ENCODE results near the gene APBB1.

Gene APBB1

GRCh38 chr11:6411594-6412031 lies 7.3 kb downstream of the APBB1 start:
- no peak for TF ChIP-seq CTCF (IDR thresholded peaks at IDR 0.05; ENCODE audit: extremely low read depth, insufficient read depth, missing control alignments)
- DNase-seq (ENCODE audit: low spot score), result no peak
- in situ Hi-C loops (cut with MboI; ENCODE audit: low pct_unique_long_range_greater_than_20kb, low sequenced_read_pairs, unreplicated experiment), result no loop called here

GRCh38 chr11:6410695-6411430 lies 8.0 kb downstream of the APBB1 start:
- no peak for DNase-seq (ENCODE audit: low spot score)
- no peak for TF ChIP-seq CTCF (IDR thresholded peaks at IDR 0.05; ENCODE audit: extremely low read depth, insufficient read depth, missing control alignments)
- in situ Hi-C loops (cut with MboI; ENCODE audit: low pct_unique_long_range_greater_than_20kb, low sequenced_read_pairs, unreplicated experiment), result no loop called here

GRCh38 chr11:6406370-6406769 lies 12.5 kb downstream of the APBB1 start:
- in situ Hi-C loops (cut with MboI; ENCODE audit: low pct_unique_long_range_greater_than_20kb, low sequenced_read_pairs, unreplicated experiment), result no loop called here
- no peak for TF ChIP-seq CTCF (IDR thresholded peaks at IDR 0.05; ENCODE audit: extremely low read depth, insufficient read depth, missing control alignments)
- DNase-seq (ENCODE audit: low spot score), result no peak

- no peak for TF ChIP-seq CTCF (IDR thresholded peaks at IDR 0.05; ENCODE audit: extremely low read depth, insufficient read depth, missing control alignments)
- no peak for DNase-seq (ENCODE audit: low spot score)
- in situ Hi-C loops (cut with MboI; ENCODE audit: low pct_unique_long_range_greater_than_20kb, low sequenced_read_pairs, unreplicated experiment), result no loop called here
Observed at GRCh38 chr11:6405846-6406245, 13.0 kb downstream of the APBB1 start.

GRCh38 chr11:6405052-6405667 lies 13.7 kb downstream of the APBB1 start:
- in situ Hi-C loops (cut with MboI; ENCODE audit: low pct_unique_long_range_greater_than_20kb, low sequenced_read_pairs, unreplicated experiment), result no loop called here
- no peak for DNase-seq (ENCODE audit: low spot score)
- no peak for TF ChIP-seq CTCF (IDR thresholded peaks at IDR 0.05; ENCODE audit: extremely low read depth, insufficient read depth, missing control alignments)

- in situ Hi-C loops (cut with MboI; ENCODE audit: low pct_unique_long_range_greater_than_20kb, low sequenced_read_pairs, unreplicated experiment), result no loop called here
- no peak for TF ChIP-seq CTCF (IDR thresholded peaks at IDR 0.05; ENCODE audit: extremely low read depth, insufficient read depth, missing control alignments)
- no peak for DNase-seq (ENCODE audit: low spot score)
Observed at GRCh38 chr11:6404342-6405051, 14.4 kb downstream of the APBB1 start.

All from GM13977 (cell line).